CD4-positive, alpha-beta T cell (primary cell): ENCODE measurements around the gene ASCL3. TPM values are rescaled to one million over a fixed set of nuclear protein-coding genes. Genes with fewer than 3 reads are reported as not detected.

Experiments used
- ATAC-seq: fragments of 200-7000 bp; cut with Tn5 transposase; one replicate; pipeline ENCODE4 v1.10.0; 2022; ENCODE audit warnings: mild to moderate bottlenecking; ENCODE audit not compliant: poor library complexity
- CTCF ChIA-PET: fragments of 350-600 bp; sonication (Branson Sonifier 250); formaldehyde crosslinking; loops from one replicate; lab custom pipeline; 2021; ENCODE audit warnings: antibody characterized with exemption, inconsistent platforms; lab: Charles Lee
- POLR2A ChIA-PET: fragments of 350-600 bp; sonication (Branson Sonifier 250); formaldehyde crosslinking; loops from one replicate; lab custom pipeline; 2021; ENCODE audit warnings: antibody characterized with exemption, inconsistent platforms; lab: Charles Lee
- DNase-seq, 14 experiments: peaks; one replicate each; pipeline ENCODE4 v3.0.0-alpha.2; 2013 to 2020; ENCODE audit warnings: mixed read lengths in 2 of 14
- H3K27ac ChIP-seq, 2 donors: one replicate each; pipeline versions ENCODE4 v1.5.1 to v1.7.0; 2013; ENCODE audit warnings: low read length in 2 of 2, low read depth in 1 of 2, mild to moderate bottlenecking in 1 of 2
- H3K27me3 ChIP-seq, 2 experiments: 1 replicate in 1 of 2; 2 replicates in 1 of 2; pipeline versions ENCODE4 v1.6.1 to v1.7.0; 2013; ENCODE audit warnings: low read length in 2 of 2, control low read depth in 1 of 2, mild to moderate bottlenecking in 1 of 2, moderate library complexity in 1 of 2; ENCODE audit not compliant: insufficient read depth in 2 of 2, control insufficient read depth in 1 of 2
- H3K36me3 ChIP-seq: one replicate; pipeline ENCODE4 v1.6.1; 2013; ENCODE audit warnings: low read length, control low read depth; ENCODE audit not compliant: insufficient read depth
- H3K4me1 ChIP-seq: one replicate; pipeline ENCODE4 v1.6.1; 2013; ENCODE audit warnings: low read length, control low read depth; ENCODE audit not compliant: insufficient read depth
- H3K4me3 ChIP-seq: one replicate; pipeline ENCODE4 v1.5.1; 2013; ENCODE audit warnings: mild to moderate bottlenecking, low read length, moderate library complexity
- H3K9me3 ChIP-seq, 2 experiments: 1 replicate in 1 of 2; 2 replicates in 1 of 2; pipeline versions ENCODE4 v1.6.1 to v1.7.0; 2013; ENCODE audit warnings: low read length in 2 of 2, mild to moderate bottlenecking in 2 of 2, control low read depth in 1 of 2, moderate library complexity in 1 of 2; ENCODE audit not compliant: control insufficient read depth in 1 of 2, insufficient read depth in 1 of 2
- H3K27ac Mint-ChIP-seq: one replicate; pipeline ENCODE4 v1.8.0; 2020; ENCODE audit warnings: mixed read lengths
- H3K27me3 Mint-ChIP-seq: one replicate; pipeline ENCODE4 v1.8.0; 2021; ENCODE audit warnings: mixed read lengths
- H3K36me3 Mint-ChIP-seq: one replicate; pipeline ENCODE4 v1.8.0; 2021; ENCODE audit warnings: low read depth, mixed read lengths
- H3K4me1 Mint-ChIP-seq: one replicate; pipeline ENCODE4 v1.8.0; 2021; ENCODE audit warnings: low read depth, mixed read lengths
- H3K4me3 Mint-ChIP-seq: one replicate; pipeline ENCODE4 v1.8.0; 2020; ENCODE audit warnings: mild to moderate bottlenecking, mixed read lengths
- H3K9me3 Mint-ChIP-seq: one replicate; pipeline ENCODE4 v1.8.0; 2020; ENCODE audit warnings: mixed read lengths
- CTCF ChIP-seq: fragments of 200-600 bp; IDR thresholded peaks from one replicate; pipeline ENCODE4 v1.8.0; 2022; ENCODE audit warnings: antibody characterized with exemption, mild to moderate bottlenecking
- intact Hi-C, 2 experiments: fragments of 100-400 bp; cut with DNase I in 1 of 2; cut with micrococcal nuclease in 1 of 2; formaldehyde crosslinking; loops; one replicate each; pipeline versions ENCODE4 v1.15.1 to v1.9.0; 2023 to 2025; cut with DNase I, micrococcal nuclease
- total RNA-seq, 174 experiments: library from RNA in 2 of 174; stranded (reverse) in 2 of 174; gene quantifications; one replicate each; pipeline ENCODE4 v1.2.3 and lab custom pipeline; 2021 to 2026

The ASCL3 gene
- total RNA-seq, 2 experiments from 2014 or later: not detected

- Mint-ChIP-seq H3K9me3 (no peaks in the 10 kb centered on the region), H3K4me3 (no peak overlapping the region), H3K4me1 (no peaks in the 10 kb centered on the region), H3K36me3 (no peaks in the 10 kb centered on the region), H3K27ac (no peak overlapping the region), H3K27me3 (no peaks in the 10 kb centered on the region)
- no peak for ATAC-seq
- POLR2A ChIA-PET: no interaction called here
- no peaks in the 10 kb centered on the region for H3K4me1 ChIP-seq
- no peak overlapping the region for H3K4me3 ChIP-seq
- H3K36me3 ChIP-seq: no peaks in the 10 kb centered on the region
- CTCF ChIA-PET: no interaction called here
- H3K27ac ChIP-seq: no peak overlapping the region
- no peaks in the 10 kb centered on the region for H3K9me3 ChIP-seq
- H3K27me3 ChIP-seq: no peaks in the 10 kb centered on the region
- no peak for TF ChIP-seq CTCF
- intact Hi-C loops: no loop called here
- DNase-seq: no peak
These were observed 8.9 kb downstream of the ASCL3 start for GRCh38 chr11:8933931-8934330.

DNA sequence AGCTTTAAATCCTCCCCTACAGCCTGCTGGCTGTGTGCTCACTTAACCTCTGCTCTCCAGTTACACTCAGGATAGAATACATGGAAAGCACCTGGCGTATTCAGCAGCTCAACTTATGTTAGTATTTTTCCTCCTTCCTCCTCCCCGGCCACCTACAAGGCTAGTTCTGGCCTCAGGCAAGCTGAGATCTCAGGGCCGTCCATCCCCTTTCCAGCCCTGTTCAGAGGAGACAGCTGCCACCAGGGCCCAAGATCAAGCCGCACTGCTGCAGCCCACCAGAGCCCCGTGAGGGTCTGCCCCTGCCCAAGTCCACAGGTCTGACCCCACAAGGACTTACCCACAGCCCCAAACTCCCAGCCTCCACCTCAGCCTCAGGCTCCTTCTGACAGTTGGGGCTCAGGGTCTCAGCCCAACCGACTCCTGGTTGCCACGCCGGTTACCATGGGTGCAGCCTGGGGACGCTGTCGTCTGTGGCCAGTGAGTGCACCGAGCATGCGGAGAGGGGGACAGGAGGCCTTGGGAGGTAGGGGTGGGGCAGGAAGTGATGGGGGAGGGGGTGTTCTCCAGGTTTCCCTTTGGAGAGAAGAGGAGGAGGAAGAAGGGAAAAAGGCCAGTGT lies 10.1 kb downstream of the ASCL3 start, which contains the start of gene C11orf16:
C11orf16 (minus strand) TSS at position 384 of the 617 bp plus-strand sequence. CDS start 639 bp downstream, outside the sequence.
- H3K27ac Mint-ChIP-seq: no peak within 1 kb of the TSS
- no peaks in the 10 kb centered on the region for H3K36me3 Mint-ChIP-seq
- H3K27me3 Mint-ChIP-seq: no peaks in the 10 kb centered on the region
- Histone ChIP-seq H3K4me3 (no peak within 1 kb of the TSS), H3K27me3 (no peaks in the 10 kb centered on the region), H3K27ac (no peak within 1 kb of the TSS), H3K9me3 (no peaks in the 10 kb centered on the region), H3K36me3 (no peaks in the 10 kb centered on the region), H3K4me1 (no peaks in the 10 kb centered on the region)
- no peaks in the 10 kb centered on the region for H3K9me3 Mint-ChIP-seq
- ChIA-PET CTCF (no interaction called here), POLR2A (no interaction called here)
- no peak for ATAC-seq
- no peak for DNase-seq
- intact Hi-C loops: no loop called here
- H3K4me3 Mint-ChIP-seq: no peak within 1 kb of the TSS
- H3K4me1 Mint-ChIP-seq: no peaks in the 10 kb centered on the region
- no peak for TF ChIP-seq CTCF

DNA sequence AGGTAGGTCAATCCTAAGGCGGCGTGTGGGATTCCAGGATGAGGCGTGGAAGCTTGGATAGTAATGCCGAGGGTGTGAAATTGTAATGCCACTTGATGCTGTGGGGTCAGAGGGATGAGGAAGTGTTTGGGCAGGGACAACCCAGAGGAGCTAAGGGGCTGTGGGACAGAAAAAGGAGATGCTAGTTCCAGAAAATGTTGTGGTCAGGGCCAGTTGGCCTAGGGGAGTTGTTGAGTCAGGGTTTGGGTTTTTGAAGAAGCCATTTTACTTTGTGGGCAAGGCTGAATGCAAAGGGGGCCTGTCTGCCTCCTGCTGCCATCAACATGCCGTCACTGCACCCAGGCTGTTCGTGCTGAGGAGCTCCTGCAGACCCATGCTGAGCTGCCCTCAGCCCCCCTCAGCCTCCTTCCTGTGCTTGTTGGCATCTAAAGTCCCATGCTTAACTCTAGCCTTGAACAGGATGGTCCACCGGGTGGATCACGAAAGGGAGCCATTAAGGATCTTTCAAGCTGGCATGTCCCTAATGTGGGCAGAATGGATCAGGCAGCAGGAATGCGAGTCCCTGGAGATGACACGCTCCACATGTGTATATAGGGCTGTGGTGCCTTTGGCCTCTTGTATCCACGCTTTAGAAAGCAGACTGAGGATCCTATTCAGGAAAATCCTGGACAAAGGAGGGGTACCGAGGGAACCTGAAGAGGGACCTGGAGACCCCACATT lies 12.2 kb downstream of the ASCL3 start:
- intact Hi-C loops: no loop called here
- H3K4me3 Mint-ChIP-seq: no peak overlapping the region
- Histone ChIP-seq H3K27ac (no peak overlapping the region), H3K4me1 (no peaks in the 10 kb centered on the region), H3K36me3 (no peaks in the 10 kb centered on the region), H3K4me3 (no peak overlapping the region), H3K9me3 (no peaks in the 10 kb centered on the region), H3K27me3 (no peaks in the 10 kb centered on the region)
- ATAC-seq (no peak), DNase-seq (no peak)
- no peaks in the 10 kb centered on the region for H3K27me3 Mint-ChIP-seq
- no peaks in the 10 kb centered on the region for H3K9me3 Mint-ChIP-seq
- ChIA-PET CTCF (no interaction called here), POLR2A (no interaction called here)
- H3K27ac Mint-ChIP-seq: no peak overlapping the region
- no peaks in the 10 kb centered on the region for H3K4me1 Mint-ChIP-seq
- TF ChIP-seq CTCF: no peak
- H3K36me3 Mint-ChIP-seq: no peaks in the 10 kb centered on the region
